GM19193 (cell line): ENCODE results near the gene MAST4.

Source experiments
- POLR2A ChIP-seq: IDR thresholded peaks from 4 replicates; pipeline ENCODE4 v1.6.1; 2011; ENCODE audit not compliant: insufficient read depth, insufficient read length; ENCODE audit errors: extremely low read depth

Gene MAST4

DNA sequence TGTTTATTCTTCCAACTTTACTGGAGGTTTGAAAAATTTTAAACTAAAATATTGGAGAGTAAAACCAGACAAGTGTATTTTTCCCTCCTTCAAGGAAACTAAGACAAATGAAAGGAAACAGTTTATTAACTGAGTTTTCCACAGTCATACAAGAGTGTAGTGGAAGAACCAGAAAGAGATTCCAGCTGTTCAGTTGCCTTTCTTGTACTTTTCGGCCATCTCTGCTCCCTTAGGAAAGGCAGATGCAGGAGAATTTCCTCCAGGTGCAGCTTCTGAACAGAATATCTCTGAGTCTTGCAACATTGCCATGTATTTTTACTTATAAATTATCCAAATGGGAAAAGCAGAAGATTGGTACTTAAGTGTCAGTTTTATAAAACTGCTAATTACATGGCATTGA is 217.1 kb downstream of the MAST4 start:
- TF ChIP-seq POLR2A, result no peak

DNA sequence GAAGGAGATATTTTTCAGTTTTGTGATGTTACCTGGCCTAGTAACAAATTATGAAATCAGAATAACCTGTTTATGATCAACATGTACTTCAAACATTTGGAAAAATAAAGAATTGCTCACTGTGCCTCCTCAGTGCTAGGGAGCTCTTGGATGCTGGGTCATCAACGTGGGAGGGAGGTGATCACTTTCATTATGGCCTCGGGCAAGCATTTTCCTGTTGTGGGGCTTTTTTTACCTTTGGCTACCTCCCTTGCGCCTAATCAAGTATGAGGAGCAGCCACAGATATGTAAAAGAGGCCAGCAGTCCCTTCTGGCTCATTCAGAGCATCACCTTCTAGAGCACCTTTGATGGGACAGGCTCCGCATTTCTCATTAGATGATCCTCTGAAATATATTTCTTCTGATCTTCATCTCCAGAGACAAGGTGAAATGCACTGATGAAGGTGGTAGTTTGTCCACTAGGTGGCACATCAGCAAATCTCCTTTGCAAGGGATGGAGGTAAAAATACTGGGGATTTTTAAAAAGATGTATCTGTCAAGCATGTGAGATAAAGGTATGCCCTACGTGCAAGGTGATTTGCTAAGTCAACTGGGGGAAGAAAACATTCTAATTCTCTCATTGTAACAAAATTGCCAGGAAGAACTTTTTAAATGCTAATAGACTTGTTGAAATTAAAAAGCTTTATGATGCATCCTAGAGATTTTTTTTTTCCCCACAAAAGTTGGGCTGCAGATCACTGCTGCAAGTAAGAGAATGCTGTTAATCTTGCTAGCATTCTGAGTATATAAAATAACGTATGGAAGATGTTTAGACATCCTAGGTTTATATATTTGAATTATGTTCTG is 218.2 kb downstream of the MAST4 start:
- TF ChIP-seq POLR2A, result no peak

DNA sequence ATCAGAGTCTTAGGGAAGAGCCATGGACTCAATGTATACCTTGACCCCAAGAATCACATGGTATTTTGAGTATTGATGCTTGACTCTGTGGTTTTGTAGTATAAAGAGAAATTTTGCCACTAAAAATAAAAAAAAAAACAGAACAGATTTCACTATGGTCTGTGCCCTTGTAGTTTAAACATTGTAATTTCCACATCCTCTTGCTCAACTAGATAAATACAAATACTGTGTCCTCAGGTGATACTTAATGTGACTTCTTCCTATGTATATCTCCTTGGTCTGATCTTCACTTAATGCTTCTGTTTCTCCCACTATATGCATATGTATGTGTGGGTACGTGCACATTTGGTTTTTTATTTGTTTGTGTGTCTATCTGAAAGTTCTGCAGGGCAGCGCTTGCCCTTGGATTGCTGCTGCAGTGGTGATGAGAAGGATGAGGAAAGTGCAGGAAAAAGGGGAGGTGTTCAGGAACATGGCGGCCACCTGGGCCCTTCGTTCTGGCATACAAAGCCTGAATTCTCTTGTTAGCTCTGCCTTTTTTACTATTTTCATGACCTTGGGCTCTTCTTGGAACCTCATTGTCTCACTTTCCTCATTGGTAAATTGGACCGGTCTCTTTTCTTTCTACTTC is 222.2 kb downstream of the MAST4 start:
- no peak for TF ChIP-seq POLR2A

DNA sequence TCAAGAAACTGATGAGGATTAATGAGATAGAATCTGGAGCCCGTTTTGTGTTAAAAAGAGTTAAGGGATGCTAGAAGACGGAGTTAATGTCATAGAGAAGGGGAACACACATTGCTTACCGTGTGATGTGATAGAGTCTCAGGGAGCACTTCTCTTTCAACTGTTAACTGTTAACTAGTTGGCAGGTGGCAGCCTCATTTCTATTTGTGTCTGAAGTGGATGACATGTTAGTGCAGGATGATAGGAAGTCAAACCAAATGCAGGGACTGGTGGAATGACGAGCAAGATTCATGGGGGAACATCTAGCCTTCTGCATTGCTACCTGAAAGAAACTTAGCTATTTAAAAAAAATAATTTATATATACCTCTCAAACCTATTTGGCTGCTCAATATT is 222.7 kb downstream of the MAST4 start:
- no peak for TF ChIP-seq POLR2A

DNA sequence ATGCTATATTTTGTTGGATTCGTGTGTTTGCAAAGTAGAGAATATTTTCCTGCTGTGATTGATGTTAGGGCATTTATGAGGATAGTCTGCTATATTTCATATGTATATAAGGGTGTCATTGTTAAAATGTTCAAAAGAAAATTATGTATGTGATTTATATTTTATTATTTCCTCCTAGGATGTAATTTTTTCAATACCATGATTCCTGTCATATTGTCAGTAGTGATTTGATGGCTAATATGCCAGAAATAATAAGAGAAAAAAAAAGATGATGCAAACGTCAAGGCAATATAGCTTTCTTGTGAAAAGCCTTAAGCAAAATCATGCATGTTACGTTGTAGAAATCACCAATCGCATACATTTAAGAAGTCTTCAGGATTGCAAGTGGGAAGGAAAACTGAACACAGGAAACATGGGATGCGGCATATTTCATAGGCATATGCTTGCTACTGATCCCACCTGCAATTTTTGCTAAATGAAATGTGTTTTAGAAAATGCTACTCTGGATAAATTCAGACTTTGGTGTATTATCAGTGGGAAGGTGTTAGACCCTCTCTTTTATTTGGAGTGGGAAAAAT is 224.5 kb downstream of the MAST4 start:
- no peak for TF ChIP-seq POLR2A

DNA sequence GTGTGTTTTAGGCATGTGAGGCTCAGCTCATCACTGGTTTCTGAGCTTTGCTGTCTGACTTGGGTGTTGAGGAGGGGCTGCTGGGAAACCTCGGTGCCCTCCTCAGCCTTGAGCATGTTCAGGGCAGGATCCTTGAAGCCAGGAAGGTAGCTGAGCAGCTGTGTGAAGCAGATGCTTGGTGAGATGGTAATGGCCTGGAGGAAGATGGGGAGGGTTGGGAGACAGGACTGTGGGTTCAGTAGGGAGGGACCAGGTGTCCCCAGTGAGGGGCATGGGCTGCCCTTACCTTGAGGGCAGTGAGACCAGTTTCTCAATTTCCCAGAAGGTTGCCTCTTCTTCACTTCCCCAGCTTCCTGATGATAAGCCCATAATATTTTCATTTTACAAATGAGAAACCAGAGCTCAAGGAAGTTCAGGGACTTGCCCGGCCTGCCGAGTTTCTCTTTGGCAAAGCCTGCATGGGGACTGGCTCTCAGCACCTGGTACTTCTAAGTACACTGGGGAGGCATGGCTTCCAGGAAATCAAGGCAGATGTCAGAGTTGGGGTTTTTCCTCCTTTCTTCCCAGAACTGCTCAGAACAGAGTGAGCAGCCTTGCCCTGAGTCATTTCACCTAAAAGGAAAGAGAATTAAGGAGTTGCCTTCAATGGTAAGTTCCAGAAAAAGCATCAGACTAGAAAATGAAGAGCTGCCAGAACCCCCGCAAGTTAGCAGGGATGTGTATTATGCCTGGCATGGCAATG is 225.7 kb downstream of the MAST4 start:
- TF ChIP-seq POLR2A, result no peak

DNA sequence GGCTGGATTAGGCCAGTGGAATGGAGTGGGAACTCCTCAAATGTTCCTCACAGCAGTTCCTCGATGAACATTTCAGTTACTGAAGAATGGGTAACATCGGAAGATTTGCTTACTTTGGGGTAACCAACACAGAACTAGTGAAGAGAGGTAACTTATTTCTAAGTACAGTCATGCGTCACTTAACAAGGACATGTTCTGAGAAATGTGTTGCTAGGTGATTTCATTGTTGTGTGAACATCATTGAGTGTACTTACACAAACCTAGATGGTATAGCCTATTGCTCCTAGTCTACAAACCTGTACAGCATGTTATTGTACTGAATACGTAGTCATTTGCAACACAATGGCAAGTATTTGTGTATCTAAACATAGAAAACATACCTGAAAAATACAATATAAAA is 228.3 kb downstream of the MAST4 start:
- no peak for TF ChIP-seq POLR2A

DNA sequence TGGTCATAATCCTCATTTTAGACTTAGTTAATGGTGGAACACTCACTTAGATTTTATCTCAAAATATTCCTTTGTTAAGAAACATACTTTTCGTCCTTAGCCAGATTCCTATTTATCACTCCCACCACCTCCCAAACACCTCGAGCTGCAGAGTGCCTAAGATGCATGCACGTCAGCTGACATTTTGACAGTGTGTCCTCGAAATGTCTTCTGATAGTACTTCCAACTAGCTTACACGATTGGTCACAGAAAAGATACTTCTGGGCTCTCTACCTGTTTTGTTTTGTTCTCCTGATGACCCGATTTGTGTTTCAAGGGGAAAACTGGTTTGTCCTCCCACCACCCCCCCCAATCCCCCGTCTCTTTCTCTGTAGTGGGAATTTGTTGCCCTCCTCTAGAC is 230.1 kb downstream of the MAST4 start:
- no peak for TF ChIP-seq POLR2A

DNA sequence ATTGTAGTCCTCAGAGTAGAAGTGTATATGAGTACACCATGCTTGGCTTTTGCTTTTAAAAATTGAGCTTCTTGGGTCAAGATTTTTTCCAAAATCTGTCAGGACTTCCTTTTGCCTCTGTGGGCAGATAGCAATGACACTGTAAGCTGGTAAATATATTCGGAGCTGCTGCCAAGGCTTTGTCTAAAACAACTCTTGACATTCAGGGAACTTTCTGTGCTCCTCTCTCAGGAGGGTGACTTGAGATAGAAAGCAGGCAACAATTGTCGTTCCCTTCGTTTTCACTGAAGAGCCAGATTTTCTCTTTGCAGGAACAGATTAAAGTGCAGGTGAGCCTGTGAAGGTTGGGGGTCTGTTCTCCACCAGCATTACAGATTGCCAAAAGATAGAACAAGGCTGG is 230.5 kb downstream of the MAST4 start:
- TF ChIP-seq POLR2A, result no peak

DNA sequence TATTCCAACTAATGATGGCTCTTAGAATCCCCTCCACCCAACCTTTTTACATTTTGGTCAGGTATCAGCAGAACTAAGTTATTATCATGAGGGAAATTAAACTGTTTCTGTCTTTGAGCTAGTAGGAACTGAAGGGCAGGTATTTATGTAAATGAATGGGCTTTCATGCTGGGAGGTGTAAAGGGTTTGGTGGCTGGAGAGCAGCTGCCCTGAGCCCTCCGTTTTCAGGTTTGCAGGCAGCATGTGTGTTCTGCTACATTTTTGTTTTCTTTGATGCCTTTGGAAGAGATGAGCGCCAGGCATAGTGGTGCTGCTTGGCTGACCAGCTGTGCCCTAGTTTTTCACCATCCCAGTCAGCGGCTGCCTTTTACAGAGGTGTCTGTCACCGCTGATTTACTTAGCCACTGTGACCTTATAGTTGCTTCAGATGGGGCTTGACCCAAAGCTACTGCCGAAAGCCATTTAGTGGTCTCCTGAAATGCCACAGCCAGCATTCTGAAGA is 231.9 kb downstream of the MAST4 start:
- no peak for TF ChIP-seq POLR2A

DNA sequence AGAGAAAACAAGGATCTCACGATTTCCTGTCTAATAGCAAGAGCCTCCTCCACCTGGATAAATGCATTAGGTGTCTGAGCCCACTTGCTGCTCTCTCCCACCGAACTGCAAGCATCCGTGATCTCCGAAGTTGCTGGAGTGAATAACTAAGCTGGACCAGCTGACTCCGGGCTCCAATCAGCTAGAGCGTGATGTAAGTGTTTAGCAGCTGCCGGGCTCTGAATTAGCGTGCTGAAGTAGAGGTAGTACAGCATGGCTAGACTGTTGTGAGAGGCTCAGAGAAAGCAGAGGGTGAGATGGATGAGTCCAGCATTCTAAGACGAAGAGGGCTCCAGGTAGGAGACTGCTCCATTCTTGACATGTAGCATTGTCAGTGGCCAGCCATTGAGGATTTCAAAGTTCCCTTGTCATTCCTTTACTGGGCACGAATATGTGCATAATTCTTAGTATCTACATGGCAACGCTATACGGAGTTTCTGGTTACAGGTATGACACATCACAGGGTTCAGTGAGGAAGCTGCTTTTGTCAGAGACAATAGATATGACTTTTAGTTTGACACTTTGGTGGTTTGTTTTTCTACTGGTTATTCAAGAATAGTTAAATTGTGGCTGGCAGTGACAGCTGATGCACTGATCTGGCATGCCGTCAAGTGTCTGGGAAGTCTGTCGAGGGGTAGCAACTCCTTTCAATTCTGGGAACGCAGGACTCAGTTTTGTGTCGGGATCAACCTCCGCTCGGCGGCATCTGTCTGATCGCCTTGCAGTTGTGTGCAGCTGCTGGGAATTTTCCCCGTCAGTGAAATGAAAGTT is 232.6 kb downstream of the MAST4 start:
- TF ChIP-seq POLR2A, result no peak

DNA sequence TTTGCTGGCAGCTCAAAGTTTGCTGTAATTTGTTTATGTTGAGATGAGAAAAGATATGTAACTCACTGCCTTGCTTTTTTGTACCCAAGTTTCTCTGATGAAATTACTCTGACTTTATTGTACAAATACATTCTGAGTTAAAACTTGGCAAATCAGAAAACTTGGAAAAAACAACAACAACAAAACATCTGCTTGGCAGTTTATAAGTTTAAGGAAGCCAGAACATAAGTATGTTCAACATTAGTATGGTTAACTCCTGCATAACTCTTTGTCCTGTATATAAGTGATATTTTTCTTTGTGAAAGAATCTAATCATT is 233.1 kb downstream of the MAST4 start:
- TF ChIP-seq POLR2A, result no peak

DNA sequence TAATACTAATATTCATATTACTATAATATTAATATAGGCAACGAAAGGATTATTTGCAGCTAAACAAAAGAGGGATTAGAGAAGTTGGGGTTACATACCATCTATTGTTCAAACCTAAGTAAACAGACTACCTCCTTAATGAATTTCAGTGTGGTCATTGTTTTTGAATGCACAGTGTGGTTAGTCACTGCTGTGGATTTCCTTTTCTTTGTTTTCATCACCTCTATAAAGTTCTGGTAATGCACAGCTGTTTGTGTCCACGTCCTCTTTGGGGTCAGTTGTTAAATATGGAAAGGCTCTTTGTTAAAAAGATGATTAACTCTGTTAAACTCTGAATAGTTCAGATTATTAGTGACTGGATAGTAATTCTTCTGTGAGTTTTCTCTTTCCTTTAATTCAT is 233.6 kb downstream of the MAST4 start:
- TF ChIP-seq POLR2A, result no peak

DNA sequence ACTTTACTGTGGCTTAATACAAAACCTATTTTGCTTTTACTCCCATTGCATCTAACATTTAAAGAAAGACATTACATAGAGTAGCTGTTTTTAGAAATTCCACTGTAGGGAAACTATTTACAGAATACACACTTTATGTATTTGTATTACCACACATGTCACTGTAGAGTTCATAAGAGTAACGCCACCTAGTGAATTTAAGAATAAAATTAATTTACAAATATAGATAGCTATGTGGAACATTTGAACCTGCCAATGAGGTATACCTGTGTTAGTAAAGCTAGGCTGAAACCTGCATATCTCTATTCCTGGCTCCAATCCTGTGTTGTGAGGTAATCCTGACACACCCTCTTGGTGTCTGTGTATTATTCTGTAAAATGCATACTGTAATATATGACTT is 234.4 kb downstream of the MAST4 start:
- TF ChIP-seq POLR2A, result no peak
